ENCODE measurements around the gene ACTN2.

Gene ACTN2

DNA sequence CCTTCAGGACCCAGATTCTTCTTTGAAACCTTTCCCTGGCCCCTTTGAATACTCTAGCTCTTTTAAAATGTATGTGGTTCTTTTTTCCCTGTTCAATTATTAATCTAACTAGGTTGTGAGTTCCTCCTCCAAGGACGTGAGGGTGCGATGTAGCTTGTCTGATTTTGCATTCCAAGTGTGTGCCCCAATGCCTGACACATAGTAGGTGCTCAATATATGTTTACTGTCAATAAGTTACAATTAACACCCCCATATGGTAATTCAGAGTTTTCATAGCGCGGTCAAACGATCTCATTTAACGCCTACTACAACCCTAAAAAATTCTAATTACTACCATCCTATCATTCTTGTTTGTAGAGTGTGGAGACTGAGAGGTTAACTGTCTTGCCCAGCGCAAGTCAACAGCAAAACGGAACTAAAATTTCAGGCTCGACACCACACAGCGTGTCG lies 108.3 kb downstream of the ACTN2 start:
- Histone ChIP-seq H3K9me3 (ENCODE audit: control insufficient read depth, insufficient read depth, low read depth, low read length) (no peaks in the 10 kb centered on the region), H3K4me1 (ENCODE audit: control insufficient read depth, insufficient read depth, low read length) (peaks cover 6% of the 10 kb centered on the region; the same call in 1 of the 2 replicates), H3K36me3 (ENCODE audit: control insufficient read depth in 2 of 2, insufficient read depth in 1 of 2, low read length in 2 of 2) (no peaks in the 10 kb centered on the region), H3K27ac (ENCODE audit: extremely low read depth, low read depth, low read length) (no peak overlapping the region), H3K4me3 (ENCODE audit: low read depth, low read length) (peak overlapping the region; percentile 29)
- POLR2A ChIA-PET = interaction anchor here (0.6 to 1.9 kb wide), 30 partner anchors 8 to 748 kb away, joined by 3 to 19 read pairs (median 4); partner anchors contain the start of genes HEATR1 and RYR2
- CTCF ChIA-PET = interaction anchor here (0.6 to 2.9 kb wide), 6 partner anchors 12 to 695 kb away, joined by 3 to 15 read pairs (median 3); no protein-coding TSS in a partner anchor
- TF ChIP-seq, protein P1, sequence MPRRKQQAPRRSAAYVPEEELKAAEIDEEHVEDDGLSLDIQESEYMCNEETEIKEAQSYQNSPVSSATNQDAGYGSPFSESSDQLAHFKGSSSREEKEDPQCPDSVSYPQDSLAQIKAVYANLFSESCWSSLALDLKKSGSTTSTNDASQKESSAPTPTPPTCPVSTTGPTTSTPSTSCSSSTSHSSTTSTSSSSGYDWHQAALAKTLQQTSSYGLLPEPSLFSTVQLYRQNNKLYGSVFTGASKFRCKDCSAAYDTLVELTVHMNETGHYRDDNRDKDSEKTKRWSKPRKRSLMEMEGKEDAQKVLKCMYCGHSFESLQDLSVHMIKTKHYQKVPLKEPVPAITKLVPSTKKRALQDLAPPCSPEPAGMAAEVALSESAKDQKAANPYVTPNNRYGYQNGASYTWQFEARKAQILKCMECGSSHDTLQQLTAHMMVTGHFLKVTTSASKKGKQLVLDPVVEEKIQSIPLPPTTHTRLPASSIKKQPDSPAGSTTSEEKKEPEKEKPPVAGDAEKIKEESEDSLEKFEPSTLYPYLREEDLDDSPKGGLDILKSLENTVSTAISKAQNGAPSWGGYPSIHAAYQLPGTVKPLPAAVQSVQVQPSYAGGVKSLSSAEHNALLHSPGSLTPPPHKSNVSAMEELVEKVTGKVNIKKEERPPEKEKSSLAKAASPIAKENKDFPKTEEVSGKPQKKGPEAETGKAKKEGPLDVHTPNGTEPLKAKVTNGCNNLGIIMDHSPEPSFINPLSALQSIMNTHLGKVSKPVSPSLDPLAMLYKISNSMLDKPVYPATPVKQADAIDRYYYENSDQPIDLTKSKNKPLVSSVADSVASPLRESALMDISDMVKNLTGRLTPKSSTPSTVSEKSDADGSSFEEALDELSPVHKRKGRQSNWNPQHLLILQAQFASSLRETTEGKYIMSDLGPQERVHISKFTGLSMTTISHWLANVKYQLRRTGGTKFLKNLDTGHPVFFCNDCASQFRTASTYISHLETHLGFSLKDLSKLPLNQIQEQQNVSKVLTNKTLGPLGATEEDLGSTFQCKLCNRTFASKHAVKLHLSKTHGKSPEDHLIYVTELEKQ (tag by site-specific recombination; IDR thresholded peaks at IDR 0.05; ENCODE audit: borderline replicate concordance) = no peak
- TF ChIP-seq ZNF747 (tag by site-specific recombination; IDR thresholded peaks at IDR 0.05) (no peak), ZNF544 (tag by site-specific recombination; IDR thresholded peaks at IDR 0.05) (no peak), ZNF202 (tag by site-specific recombination; IDR thresholded peaks at IDR 0.05; ENCODE audit: borderline replicate concordance) (no peak), SETDB1 (IDR thresholded peaks at IDR 0.05; ENCODE audit: insufficient read length, low read length) (no peak), PRDM1 (tag by site-specific recombination; IDR thresholded peaks at IDR 0.05) (no peak), ZNF24 (tag by site-specific recombination; IDR thresholded peaks at IDR 0.05) (0 out of 2 replicates have a peak, but pooled peaks have one; percentile 39), ZNF473 (tag by site-specific recombination; IDR thresholded peaks at IDR 0.05) (no peak), ZNF701 (tag by site-specific recombination; IDR thresholded peaks at IDR 0.05) (no peak), ZNF530 (tag by site-specific recombination; IDR thresholded peaks at IDR 0.05; ENCODE audit: low read depth) (no peak; the same call in 1 of the 2 replicates), ZNF501 (tag by site-specific recombination; IDR thresholded peaks at IDR 0.05) (peak; percentile 43; the same call in 1 of the 2 replicates), ZNF214 (tag by site-specific recombination; IDR thresholded peaks at IDR 0.05; ENCODE audit: borderline replicate concordance) (no peak), ZNF558 (tag by site-specific recombination; IDR thresholded peaks at IDR 0.05) (0 out of 2 replicates have a peak, but pooled peaks have one; percentile 75), ZNF548 (tag by site-specific recombination; IDR thresholded peaks at IDR 0.05) (no peak), MZF1 (tag by site-specific recombination; IDR thresholded peaks at IDR 0.05; ENCODE audit: borderline replicate concordance) (peak; percentile 69), ZNF776 (tag by site-specific recombination; IDR thresholded peaks at IDR 0.05; ENCODE audit: borderline replicate concordance) (no peak), ZNF660 (tag by site-specific recombination; IDR thresholded peaks at IDR 0.05) (no peak; the same call in none of the 2 replicates), GFI1B (tag by site-specific recombination; IDR thresholded peaks at IDR 0.05) (no peak), RBAK (tag by site-specific recombination; IDR thresholded peaks at IDR 0.05) (no peak), ZNF621 (tag by site-specific recombination; IDR thresholded peaks at IDR 0.05) (no peak)
- TF ChIP-seq, protein P2, sequence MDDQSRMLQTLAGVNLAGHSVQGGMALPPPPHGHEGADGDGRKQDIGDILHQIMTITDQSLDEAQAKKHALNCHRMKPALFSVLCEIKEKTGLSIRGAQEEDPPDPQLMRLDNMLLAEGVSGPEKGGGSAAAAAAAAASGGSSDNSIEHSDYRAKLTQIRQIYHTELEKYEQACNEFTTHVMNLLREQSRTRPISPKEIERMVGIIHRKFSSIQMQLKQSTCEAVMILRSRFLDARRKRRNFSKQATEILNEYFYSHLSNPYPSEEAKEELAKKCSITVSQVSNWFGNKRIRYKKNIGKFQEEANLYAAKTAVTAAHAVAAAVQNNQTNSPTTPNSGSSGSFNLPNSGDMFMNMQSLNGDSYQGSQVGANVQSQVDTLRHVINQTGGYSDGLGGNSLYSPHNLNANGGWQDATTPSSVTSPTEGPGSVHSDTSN (CRISPR knock-in tag; IDR thresholded peaks at IDR 0.05) = no peak
- TF ChIP-seq, protein P3, sequence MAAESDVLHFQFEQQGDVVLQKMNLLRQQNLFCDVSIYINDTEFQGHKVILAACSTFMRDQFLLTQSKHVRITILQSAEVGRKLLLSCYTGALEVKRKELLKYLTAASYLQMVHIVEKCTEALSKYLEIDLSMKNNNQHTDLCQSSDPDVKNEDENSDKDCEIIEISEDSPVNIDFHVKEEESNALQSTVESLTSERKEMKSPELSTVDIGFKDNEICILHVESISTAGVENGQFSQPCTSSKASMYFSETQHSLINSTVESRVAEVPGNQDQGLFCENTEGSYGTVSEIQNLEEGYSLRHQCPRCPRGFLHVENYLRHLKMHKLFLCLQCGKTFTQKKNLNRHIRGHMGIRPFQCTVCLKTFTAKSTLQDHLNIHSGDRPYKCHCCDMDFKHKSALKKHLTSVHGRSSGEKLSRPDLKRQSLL (tag by site-specific recombination; IDR thresholded peaks at IDR 0.05) = no peak
- TF ChIP-seq, protein P4, sequence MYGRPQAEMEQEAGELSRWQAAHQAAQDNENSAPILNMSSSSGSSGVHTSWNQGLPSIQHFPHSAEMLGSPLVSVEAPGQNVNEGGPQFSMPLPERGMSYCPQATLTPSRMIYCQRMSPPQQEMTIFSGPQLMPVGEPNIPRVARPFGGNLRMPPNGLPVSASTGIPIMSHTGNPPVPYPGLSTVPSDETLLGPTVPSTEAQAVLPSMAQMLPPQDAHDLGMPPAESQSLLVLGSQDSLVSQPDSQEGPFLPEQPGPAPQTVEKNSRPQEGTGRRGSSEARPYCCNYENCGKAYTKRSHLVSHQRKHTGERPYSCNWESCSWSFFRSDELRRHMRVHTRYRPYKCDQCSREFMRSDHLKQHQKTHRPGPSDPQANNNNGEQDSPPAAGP (tag by site-specific recombination; IDR thresholded peaks at IDR 0.05) = no peak
- TF ChIP-seq, protein P5, sequence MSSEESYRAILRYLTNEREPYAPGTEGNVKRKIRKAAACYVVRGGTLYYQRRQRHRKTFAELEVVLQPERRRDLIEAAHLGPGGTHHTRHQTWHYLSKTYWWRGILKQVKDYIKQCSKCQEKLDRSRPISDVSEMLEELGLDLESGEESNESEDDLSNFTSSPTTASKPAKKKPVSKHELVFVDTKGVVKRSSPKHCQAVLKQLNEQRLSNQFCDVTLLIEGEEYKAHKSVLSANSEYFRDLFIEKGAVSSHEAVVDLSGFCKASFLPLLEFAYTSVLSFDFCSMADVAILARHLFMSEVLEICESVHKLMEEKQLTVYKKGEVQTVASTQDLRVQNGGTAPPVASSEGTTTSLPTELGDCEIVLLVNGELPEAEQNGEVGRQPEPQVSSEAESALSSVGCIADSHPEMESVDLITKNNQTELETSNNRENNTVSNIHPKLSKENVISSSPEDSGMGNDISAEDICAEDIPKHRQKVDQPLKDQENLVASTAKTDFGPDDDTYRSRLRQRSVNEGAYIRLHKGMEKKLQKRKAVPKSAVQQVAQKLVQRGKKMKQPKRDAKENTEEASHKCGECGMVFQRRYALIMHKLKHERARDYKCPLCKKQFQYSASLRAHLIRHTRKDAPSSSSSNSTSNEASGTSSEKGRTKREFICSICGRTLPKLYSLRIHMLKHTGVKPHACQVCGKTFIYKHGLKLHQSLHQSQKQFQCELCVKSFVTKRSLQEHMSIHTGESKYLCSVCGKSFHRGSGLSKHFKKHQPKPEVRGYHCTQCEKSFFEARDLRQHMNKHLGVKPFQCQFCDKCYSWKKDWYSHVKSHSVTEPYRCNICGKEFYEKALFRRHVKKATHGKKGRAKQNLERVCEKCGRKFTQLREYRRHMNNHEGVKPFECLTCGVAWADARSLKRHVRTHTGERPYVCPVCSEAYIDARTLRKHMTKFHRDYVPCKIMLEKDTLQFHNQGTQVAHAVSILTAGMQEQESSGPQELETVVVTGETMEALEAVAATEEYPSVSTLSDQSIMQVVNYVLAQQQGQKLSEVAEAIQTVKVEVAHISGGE (tag by site-specific recombination; conservative IDR thresholded peaks at IDR 0.05; ENCODE audit: low read depth) = no peak; the same call in 1 of the 2 replicates
- TF ChIP-seq, protein P6, sequence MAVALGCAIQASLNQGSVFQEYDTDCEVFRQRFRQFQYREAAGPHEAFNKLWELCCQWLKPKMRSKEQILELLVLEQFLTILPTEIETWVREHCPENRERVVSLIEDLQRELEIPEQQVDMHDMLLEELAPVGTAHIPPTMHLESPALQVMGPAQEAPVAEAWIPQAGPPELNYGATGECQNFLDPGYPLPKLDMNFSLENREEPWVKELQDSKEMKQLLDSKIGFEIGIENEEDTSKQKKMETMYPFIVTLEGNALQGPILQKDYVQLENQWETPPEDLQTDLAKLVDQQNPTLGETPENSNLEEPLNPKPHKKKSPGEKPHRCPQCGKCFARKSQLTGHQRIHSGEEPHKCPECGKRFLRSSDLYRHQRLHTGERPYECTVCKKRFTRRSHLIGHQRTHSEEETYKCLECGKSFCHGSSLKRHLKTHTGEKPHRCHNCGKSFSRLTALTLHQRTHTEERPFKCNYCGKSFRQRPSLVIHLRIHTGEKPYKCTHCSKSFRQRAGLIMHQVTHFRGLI (tag by site-specific recombination; IDR thresholded peaks at IDR 0.05) = no peak
